GM12892 (cell line): ENCODE data around the gene SIRT4.

Experiments used
- POLR2A ChIP-seq: IDR thresholded peaks from 2 replicates; pipeline ENCODE4 v1.6.1; 2011; ENCODE audit warnings: low read depth, low read length, control low read depth
- POLR2AphosphoS5 ChIP-seq: IDR thresholded peaks from 2 replicates; pipeline ENCODE4 v1.6.1; 2011; ENCODE audit warnings: low read depth, low read length, control low read depth
- TAF1 ChIP-seq: IDR thresholded peaks from 2 replicates; pipeline ENCODE4 v1.6.1; 2011; ENCODE audit warnings: low read depth, mild to moderate bottlenecking, control low read depth, low read length, borderline replicate concordance

DNA sequence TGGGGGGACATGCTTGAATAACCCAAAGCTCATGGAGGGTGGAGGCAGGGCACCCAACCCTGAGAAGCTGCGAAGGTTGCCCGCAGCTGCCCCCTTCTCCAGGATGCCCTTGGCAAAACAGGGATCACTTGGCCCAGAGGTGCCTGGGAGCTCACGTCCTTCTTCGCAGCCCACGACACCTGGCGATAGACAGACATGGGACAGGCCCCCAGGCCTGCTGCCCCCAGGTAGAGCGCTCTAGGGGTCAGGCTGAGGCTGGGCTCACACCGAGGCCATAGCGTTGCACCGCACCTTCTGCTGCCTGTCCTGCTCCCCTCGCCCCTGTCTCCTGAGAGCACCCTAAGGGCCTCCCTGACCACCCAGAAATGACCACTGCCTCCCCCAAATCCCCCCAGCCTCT lies 45.6 kb downstream of the SIRT4 start:
- TF ChIP-seq POLR2A: no peak
- no peak for TF ChIP-seq TAF1
- TF ChIP-seq POLR2AphosphoS5: no peak
